Muscle layer of colon (tissue), 2 donors: ENCODE measurements around the gene CXCL1.

Source experiments
- H3K27ac ChIP-seq: one replicate; pipeline ENCODE4 v1.7.0; 2013; ENCODE audit warnings: low read depth, mild to moderate bottlenecking, low read length, moderate library complexity
- H3K27me3 ChIP-seq, 2 donors: one replicate each; pipeline ENCODE4 v1.7.0; 2013; ENCODE audit warnings: low read length in 2 of 2, mild to moderate bottlenecking in 2 of 2; ENCODE audit not compliant: insufficient read depth in 2 of 2, control insufficient read depth in 1 of 2
- H3K36me3 ChIP-seq: one replicate; pipeline ENCODE4 v1.7.0; 2013; ENCODE audit warnings: mild to moderate bottlenecking, low read length; ENCODE audit not compliant: insufficient read depth
- H3K4me1 ChIP-seq: one replicate; pipeline ENCODE4 v1.7.0; 2013; ENCODE audit warnings: mild to moderate bottlenecking, low read length; ENCODE audit not compliant: insufficient read depth
- H3K4me3 ChIP-seq, 2 donors: one replicate each; pipeline ENCODE4 v1.7.0; 2013; ENCODE audit warnings: low read length in 2 of 2, low read depth in 1 of 2, mild to moderate bottlenecking in 1 of 2, moderate library complexity in 1 of 2
- H3K9ac ChIP-seq: one replicate; pipeline ENCODE4 v1.7.0; 2013; ENCODE audit warnings: low read length
- H3K9me3 ChIP-seq: one replicate; pipeline ENCODE4 v1.7.0; 2013; ENCODE audit warnings: mild to moderate bottlenecking, low read length
- donor health status: abdominal sarcoma.
- donor health status: Adenocarcinoma of cecum.

CXCL1 gene

DNA sequence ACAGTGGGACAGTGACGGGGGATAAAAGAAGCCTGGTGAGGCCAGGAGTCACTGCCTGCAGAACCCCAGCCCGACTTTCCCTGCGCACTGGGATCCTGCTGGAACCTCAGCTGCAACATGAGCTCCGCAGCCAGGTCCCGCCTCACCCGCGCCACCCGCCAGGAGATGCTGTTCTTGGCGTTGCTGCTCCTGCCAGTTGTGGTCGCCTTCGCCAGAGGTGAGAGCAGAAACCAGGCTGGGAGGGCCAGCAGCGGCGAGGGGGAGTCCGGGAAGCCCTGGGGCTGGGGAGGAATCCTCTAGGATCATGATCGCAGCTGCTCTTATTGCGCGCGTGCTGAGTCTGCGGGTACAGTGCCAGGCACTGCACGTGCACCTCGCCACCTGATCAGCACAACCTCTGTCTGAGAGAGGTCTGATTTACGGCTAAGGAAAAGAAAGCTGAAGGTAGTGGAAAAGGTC is 15.9 kb upstream of the CXCL1 start, which contains the start of gene PF4V1:
TSS of gene PF4V1 (plus strand) at position 51 of the 459 bp plus-strand sequence. CDS start at position 118, 67 bp downstream.
- Histone ChIP-seq H3K9ac (no peak within 1 kb of the TSS), H3K4me1 (peaks cover 4% of the 10 kb centered on the region), H3K27ac (no peak within 1 kb of the TSS), H3K27me3 (no peaks in the 10 kb centered on the region), H3K36me3 (no peaks in the 10 kb centered on the region), H3K9me3 (no peaks in the 10 kb centered on the region), H3K4me3 (no peak within 1 kb of the TSS)

GRCh38 chr4:73853718-73854473 is 15.3 kb upstream of the CXCL1 start:
- Histone ChIP-seq H3K9me3 (no peaks in the 10 kb centered on the region), H3K27ac (no peak overlapping the region), H3K36me3 (no peaks in the 10 kb centered on the region), H3K4me3 (no peak overlapping the region), H3K4me1 (peaks cover 4% of the 10 kb centered on the region), H3K27me3 (no peaks in the 10 kb centered on the region), H3K9ac (no peak overlapping the region)

- no peaks in the 10 kb centered on the region for H3K9me3 ChIP-seq
- no peak overlapping the region for H3K27ac ChIP-seq
- no peaks in the 10 kb centered on the region for H3K36me3 ChIP-seq
- no peak overlapping the region for H3K9ac ChIP-seq
- H3K4me3 ChIP-seq, result no peak overlapping the region
- H3K27me3 ChIP-seq, result no peaks in the 10 kb centered on the region
- H3K4me1 ChIP-seq, result peaks cover 4% of the 10 kb centered on the region
Measured at GRCh38 chr4:73855406-73855805, 13.8 kb upstream of the CXCL1 start.

DNA sequence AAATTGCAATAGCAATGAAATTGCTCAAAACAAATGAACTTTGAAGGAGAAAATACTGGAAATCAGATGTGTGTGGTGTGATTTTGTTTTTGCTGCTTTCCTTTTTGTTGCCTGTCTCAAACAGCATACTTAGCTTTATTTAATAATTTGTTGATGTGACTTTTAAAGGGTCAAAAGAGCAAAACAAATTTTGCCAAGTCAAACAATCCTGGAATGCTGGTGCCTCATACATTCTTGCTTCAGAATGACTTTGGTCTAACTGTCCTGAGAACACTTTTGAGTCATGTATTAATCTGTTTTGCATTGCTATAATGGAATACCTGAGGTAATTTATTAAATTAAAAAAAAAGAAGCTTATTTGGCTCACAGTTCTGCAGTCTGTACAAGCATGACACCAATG is 12.7 kb upstream of the CXCL1 start:
- H3K9me3 ChIP-seq, result no peaks in the 10 kb centered on the region
- no peak overlapping the region for H3K27ac ChIP-seq
- peaks cover 4% of the 10 kb centered on the region for H3K4me1 ChIP-seq
- no peaks in the 10 kb centered on the region for H3K27me3 ChIP-seq
- no peak overlapping the region for H3K9ac ChIP-seq
- no peak overlapping the region for H3K4me3 ChIP-seq
- no peaks in the 10 kb centered on the region for H3K36me3 ChIP-seq

- no peaks in the 10 kb centered on the region for H3K27me3 ChIP-seq
- H3K4me1 ChIP-seq, result no peaks in the 10 kb centered on the region
- no peak overlapping the region for H3K27ac ChIP-seq
- H3K4me3 ChIP-seq, result no peak overlapping the region
- no peaks in the 10 kb centered on the region for H3K36me3 ChIP-seq
- H3K9ac ChIP-seq, result no peak overlapping the region
- H3K9me3 ChIP-seq, result no peaks in the 10 kb centered on the region
Measured at GRCh38 chr4:73859614-73860088, 9.5 kb upstream of the CXCL1 start.

- Histone ChIP-seq H3K9ac (no peak overlapping the region), H3K9me3 (no peaks in the 10 kb centered on the region), H3K27ac (no peak overlapping the region)
Measured at GRCh38 chr4:73860181-73860580, 9.0 kb upstream of the CXCL1 start.

DNA sequence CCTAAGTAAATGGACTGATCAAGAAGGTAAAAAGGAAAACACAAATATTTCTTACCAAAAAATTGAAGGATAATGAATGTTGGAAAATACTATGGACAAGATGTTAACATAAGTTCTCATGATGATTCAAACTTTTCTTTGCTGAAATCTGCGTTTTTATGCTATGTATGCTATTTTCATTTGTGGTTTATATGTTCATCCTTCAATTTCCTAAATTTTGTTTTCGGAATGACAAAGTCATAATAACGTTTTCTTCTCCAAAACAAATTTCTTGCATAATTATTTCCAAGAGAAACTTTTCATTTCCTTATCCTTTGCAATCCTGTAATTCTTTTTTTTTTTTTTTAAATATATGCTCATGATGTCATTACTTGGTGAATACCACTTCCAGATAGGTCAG is 8.3 kb upstream of the CXCL1 start:
- Histone ChIP-seq H3K27me3 (no peaks in the 10 kb centered on the region), H3K9ac (no peak overlapping the region), H3K9me3 (no peaks in the 10 kb centered on the region), H3K4me3 (no peak overlapping the region), H3K27ac (no peak overlapping the region), H3K4me1 (no peaks in the 10 kb centered on the region), H3K36me3 (no peaks in the 10 kb centered on the region)

More at GRCh38 chr4:73860181-73860580, 9.0 kb upstream of the CXCL1 start:
- H3K27me3 ChIP-seq, result no peaks in the 10 kb centered on the region
- no peaks in the 10 kb centered on the region for H3K36me3 ChIP-seq
- H3K4me1 ChIP-seq, result no peaks in the 10 kb centered on the region
- H3K4me3 ChIP-seq, result no peak overlapping the region

- Histone ChIP-seq H3K27ac (no peak overlapping the region), H3K4me3 (no peak overlapping the region), H3K36me3 (no peaks in the 10 kb centered on the region), H3K9me3 (no peaks in the 10 kb centered on the region), H3K4me1 (no peaks in the 10 kb centered on the region), H3K9ac (no peak overlapping the region), H3K27me3 (no peaks in the 10 kb centered on the region)
Measured at GRCh38 chr4:73862322-73862721, 6.9 kb upstream of the CXCL1 start.

DNA sequence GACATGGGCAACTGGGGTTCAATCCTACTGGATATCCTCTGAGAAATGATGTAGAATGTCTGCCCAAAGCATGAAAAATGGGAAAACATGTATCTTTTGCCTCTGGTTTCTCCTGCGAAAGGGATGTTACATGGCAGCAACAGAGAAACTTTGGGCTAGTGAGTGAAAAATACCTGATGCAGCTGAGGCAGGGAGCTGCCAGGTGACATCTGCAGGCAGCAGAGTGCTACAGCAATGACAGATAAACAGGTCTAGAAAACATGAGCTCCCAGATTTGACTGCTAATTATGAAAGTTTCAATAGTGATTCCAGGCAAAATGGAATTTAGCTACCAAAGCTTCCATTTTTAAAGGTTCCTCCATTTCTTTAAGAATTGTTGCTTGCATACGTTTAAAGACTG is 4.8 kb upstream of the CXCL1 start:
- H3K9ac ChIP-seq, result no peak overlapping the region
- H3K27ac ChIP-seq, result no peak overlapping the region
- no peak overlapping the region for H3K4me3 ChIP-seq
- no peaks in the 10 kb centered on the region for H3K36me3 ChIP-seq
- H3K4me1 ChIP-seq, result no peaks in the 10 kb centered on the region
- H3K27me3 ChIP-seq, result peaks cover 0 to 7% of the 10 kb centered on the region in 2 donors
- no peaks in the 10 kb centered on the region for H3K9me3 ChIP-seq

DNA sequence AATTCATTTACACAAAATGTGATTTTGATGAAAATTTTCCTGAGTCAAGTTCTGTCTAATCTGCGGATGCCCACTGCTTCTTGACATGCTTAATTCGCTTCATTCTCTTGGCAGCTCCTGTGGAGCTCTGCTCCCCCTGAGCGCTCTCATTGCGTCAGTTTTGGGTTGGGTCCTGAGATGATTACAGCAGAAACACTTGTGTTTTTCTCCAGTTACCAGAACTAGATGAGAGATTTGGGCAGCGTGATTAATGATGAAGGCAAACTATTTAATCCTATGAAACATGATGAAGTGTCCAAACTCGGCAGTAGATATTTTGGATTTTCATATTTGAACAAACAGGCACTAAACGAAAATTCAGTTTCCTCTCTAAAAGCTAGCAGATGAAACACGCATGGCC is 4.2 kb upstream of the CXCL1 start:
- no peaks in the 10 kb centered on the region for H3K36me3 ChIP-seq

GRCh38 chr4:73865431-73866096 is 3.6 kb upstream of the CXCL1 start:
- Histone ChIP-seq H3K27me3 (peaks cover 0 to 15% of the 10 kb centered on the region in 2 donors), H3K27ac (no peak overlapping the region), H3K9ac (no peak overlapping the region), H3K4me1 (no peaks in the 10 kb centered on the region), H3K36me3 (no peaks in the 10 kb centered on the region), H3K4me3 (no peak overlapping the region), H3K9me3 (no peaks in the 10 kb centered on the region)

More for the DNA sequence above, 4.2 kb upstream of the CXCL1 start:
- no peak overlapping the region for H3K9ac ChIP-seq
- H3K4me3 ChIP-seq, result no peak overlapping the region
- H3K9me3 ChIP-seq, result no peaks in the 10 kb centered on the region
- peaks cover 0 to 11% of the 10 kb centered on the region in 2 donors for H3K27me3 ChIP-seq
- no peak overlapping the region for H3K27ac ChIP-seq
- no peaks in the 10 kb centered on the region for H3K4me1 ChIP-seq
